Brain pericyte (primary cell): Measurements from ENCODE around the gene CCDC57.

Source experiments
- DNase-seq: peaks from one replicate; pipeline ENCODE4 v3.0.0-alpha.2; 2012; ENCODE audit warnings: low read depth, low spot score

Gene CCDC57

DNA sequence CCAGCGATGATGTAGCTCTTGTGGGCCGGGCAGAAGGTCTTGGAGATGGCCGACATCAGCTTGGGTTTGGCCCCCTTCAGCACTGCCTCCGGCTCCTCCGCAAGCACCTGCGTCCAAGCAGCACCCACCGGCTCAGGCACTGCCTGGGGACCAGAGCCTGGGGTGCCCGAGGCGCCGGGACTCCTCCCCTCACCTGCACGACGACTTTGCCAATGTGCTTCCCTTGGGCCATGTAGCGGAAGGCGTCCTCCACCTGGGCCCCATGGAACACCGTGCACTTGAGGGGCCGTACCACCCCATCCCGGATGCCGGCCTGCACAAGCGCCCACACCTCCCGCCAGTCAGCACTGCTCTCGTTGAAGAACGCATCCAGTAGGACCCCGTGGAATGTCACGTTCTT is 129.6 kb downstream of the CCDC57 start:
- DNase-seq, result no peak

DNA sequence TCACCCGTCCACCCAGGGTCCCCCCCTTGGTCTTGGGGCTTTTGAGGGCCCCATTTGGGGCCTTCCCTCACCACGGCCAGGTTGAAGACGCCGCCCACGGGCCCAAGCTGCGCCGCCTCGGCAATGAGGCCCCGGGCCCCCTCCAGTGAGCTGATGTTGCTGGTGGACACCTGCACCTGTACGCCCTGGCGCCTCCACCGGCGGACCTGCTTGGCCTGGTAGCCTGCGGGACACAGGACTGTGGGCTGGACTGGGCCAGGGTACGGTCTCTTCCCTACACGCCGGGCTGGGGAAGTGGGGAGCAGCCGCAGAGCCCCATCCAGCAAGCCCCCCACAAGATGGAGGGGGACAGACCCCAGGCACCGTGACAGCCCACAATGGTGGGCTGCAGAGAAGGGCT is 130.2 kb downstream of the CCDC57 start:
- no peak for DNase-seq

DNA sequence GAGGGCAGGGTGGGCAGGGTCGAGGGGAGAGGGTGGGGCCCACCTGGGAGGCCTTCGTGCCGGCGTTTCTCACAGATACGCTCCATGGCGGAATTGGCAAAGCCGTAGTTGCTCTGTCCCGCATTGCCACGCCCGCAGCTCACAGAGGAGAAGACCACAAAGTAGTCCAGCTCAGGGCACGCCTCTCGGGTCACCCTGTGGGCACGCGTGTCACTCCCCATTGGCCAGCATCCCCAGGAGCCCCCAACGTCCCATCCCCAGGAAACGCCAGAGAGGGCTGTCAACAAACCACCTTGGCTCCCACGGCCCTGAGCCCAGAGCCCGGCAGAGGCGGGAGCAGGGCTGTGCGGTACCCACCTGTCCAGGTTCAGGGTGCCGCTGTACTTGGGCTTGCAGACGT is 130.7 kb downstream of the CCDC57 start:
- no peak for DNase-seq

DNA sequence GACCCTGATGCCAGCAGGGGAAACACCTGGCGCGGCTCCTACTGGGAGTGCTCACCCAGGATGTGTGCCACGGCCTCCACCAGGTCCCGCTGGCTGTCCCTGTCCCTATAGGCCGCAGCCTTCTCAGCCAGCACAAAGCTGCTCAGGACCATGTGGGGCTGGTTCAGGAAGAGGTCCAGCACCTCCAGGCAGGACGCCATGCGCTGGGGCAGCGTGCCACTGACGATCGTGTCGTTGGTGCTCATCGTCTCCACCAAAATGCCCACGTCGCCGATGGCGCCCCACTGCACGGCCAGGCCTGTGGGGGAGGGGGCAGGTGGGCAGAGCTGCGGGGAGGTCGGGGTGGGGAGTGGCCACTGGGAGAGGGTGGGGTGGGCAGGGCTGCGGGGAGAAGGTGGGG is 131.1 kb downstream of the CCDC57 start:
- DNase-seq, result no peak

DNA sequence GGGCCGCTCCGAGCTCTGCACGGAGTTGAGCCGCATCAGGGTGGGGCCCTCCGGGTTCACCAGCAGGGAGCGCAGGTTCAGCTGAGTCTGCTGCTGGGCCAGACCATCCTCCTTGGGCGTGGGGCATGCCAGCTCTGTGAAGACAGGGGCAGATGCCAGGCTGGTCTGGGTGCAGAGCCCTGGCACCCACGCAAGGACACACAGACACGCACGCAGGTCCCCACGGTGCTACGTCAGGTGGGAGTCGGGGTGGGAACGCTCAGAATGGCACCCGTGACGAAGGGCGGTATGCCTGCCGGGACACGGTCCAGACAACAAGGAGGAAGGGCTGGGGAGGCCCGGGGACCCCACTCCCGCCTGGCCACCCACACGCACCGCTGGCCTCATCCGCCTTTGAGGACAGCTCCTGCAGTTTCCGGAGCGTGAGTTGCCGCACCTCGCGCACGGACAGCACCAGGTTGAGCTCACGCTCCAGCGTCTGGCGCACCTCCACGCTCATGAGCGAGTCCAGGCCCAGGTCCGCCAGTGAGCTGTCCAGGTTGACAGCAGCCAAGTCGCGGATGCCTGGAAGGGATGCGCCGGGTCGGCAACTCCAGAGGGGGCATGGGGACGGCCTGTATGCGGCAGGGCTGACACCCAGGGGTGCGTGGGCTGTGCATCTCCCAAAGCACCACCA is 131.7 kb downstream of the CCDC57 start:
- DNase-seq, result no peak

DNA sequence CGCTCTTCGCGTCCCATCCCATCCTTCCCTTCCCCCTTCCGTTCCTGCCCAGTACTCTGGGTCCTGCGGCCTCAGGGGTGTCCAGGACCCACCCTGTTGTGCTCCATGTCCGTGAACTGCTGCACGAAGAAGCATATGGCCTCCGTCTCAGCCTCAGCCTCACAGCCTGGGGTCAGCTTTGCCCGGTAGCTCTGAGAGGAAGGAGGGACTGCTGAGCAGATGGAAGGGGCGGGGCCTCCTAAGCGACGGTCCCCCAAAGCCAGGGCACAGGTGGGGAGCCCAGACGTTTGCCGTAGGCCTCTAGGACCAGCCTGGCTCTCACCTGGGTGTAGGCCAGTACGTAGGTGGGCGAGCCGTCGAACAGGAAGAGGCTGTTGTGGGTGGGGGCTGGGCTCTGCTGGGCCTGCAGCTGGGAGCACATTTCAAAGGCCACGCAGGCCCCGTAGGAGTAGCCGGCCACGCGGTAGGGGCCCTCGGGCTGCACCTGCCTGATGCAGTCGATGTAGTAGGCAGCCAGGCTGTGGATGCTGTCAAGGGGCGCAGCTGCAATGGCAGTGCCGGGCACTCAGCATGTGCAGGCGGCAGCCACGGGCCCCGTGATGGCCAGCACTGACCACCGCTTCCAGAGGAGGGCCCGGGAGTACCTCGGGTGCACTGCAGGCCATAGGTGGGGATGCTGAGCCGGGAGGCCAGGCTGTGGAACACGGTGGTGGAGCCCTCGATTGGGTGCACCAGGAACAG is 132.4 kb downstream of the CCDC57 start:
- DNase-seq, result no peak

DNA sequence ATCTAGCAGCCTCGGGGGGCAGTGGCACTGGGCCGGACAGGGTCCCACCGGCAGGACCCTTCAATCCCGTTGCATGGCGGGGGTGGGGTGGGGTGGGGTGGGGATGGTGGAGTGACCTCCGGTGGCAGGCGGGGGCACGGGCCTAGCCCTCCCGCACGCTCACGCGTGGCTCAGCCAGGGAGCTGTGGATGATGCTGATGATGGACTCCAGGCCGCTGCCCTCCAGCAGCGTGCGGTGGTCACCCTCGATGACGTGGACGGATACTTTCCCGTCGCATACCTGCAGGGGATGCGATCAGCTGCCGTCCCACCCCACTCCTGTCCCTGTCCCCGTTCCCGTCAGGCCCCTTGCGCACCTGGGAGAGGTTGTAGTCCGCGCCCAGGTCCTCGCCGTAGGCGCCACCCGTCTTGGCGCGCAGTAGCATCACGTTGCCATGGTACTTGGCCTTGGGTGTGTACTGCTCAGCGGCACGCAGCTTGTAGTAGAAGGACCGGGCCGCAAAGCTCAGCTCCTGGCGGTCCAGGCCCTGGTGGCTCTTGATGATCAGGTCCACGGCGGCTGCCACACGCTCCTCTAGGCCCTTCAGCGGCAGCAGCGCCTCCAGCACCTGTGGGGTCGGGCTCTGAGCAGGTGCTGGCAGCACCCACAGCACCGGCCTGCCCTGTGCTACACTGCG is 133.5 kb downstream of the CCDC57 start:
- no peak for DNase-seq

DNA sequence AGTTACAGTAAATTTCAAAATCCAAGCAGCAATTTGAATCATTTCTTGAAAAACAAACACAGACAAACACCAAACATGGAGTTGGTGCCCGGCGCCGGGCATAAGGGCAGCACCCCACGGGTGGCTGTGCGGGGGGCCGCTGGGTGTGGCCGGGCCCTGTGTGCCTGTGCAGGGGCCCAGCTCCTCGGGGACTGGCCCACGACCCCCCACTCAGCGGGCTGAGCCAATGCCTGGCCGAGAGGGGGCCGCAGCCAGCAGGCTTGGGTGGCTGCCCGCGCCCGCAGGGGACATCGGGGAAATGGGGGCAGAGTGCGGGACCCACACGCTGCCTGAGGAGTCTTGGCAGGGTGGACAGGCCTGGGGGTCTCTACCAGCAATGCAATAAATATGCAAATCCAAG is 134.2 kb downstream of the CCDC57 start:
- no peak for DNase-seq

DNA sequence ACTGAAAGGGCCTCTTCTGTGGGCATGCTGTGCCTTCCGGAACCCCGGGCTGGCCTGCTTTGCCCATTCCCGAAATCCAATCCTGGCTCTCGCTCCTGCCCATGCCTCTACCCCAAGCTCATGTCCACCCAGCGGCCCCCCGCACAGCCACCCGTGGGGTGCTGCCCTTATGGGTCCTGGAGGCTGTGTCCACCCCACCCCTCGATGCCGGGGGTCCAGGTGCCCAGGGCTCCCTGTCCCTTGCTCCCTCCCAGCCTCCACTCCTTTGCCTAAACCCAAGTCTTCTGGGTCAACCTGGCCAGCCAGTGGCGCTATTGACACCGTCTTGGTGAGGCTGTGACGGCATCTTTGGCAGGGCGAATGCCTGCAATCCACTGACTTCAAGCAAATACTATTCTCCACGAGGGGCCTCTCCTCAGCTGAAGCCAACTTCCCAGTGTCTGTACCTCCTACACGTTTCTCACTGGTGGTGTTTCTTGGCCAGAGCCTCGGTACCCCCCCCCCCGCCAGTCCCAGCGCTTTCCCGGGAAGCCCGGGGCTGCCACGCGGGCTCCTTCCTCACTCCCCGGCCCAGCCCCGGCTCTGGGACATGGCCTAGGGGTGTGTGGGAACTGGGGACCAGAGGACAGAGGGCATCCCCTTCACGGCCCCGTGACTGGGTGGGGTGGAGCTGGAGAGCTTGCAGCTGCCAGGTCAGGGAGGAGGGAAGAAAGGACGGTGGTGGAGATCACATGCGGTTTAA is 134.9 kb downstream of the CCDC57 start:
- no peak for DNase-seq

DNA sequence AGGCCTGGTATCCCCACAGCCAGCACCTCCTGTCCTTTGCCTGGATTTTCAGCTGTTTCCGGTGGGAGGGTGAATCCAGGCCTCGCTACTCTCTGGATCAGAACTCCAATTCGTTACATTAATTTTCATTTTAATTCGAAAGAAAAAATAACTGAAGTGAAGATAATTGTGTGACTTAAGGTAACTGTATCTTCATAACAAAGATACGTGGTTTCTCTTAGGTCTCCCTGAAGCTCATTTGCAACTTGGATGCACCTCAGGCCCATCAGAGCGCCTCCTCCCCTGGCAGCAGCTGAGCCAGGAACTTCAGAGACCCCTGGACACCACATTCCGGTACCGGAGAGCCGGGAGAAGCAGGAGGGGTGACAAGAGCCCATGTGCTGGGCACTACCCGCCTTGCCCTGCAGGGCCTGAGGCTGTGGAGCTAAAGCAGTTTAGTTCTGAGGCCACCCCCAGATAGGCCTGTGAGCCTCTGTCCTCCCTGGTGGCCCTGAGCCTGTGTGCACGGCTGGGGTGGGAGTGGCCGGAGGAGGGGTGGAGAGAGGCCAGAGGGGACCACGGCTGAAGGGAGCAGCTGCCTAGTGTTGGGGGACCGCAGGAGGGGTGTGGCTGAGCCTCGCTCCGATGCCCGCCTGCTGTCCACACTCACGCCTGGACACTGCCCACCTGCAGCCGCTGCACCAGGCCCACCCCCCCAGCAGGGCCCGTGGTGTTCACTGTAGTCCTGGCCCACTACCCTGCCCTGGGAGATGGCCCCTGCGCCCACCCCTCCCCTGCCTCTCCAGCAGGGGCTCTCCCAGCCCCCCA is 135.7 kb downstream of the CCDC57 start:
- no peak for DNase-seq

DNA sequence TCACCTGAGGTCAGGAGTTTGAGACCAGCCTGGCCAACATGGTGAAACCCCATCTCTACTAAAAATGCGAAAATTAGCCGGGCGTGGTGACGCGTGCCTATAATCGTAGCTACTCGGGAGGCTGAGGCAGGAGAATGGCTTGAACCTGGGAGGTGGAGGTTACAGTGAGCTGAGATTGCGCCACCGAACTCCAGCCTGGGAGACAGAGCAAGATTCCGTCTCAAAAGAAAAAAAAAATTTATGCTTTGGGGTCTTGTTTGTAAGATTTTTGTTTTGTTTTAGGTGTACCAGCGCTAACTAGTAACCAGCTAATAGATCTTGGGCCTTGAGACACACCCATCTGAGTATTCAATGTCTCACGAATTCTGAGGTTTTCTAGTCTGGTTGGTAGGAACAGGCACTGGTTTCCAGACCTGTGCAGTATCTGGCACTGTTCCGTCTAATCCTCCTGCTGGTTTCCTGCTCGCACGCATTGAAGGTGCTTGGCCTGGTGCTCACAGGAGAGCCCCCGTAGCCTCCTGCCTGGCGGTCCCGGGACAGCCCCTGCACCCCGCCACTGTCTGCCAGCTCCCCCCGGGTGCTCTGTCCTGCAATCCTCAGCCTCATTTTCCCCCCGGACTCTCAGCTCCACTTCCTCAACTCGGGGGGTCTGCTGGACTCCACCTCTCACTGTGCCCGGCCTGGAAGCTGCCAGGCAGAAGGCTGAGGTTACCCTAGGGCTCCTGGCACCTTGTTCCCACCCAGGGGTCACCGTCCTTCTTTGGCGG is 136.4 kb downstream of the CCDC57 start:
- DNase-seq, result no peak

DNA sequence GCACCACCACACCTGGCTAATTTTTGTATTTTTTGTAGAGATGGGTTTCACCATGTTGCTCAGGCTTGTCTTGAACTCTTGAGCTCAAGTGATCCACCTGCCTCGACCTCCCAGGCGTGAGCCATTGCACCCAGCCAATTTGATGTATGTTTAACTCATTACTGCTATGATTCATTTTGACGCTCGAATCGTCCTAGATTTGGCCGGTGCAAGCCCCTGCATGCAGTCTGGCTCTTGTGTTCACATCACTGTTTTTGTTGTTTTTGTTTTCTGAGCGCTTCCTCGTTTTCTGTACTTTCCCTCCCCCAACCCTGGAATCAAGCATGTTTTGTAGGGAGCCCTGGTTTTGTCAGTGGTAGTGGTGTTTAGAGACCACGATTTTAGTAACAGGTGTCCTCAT is 139.2 kb downstream of the CCDC57 start:
- DNase-seq, result no peak

DNA sequence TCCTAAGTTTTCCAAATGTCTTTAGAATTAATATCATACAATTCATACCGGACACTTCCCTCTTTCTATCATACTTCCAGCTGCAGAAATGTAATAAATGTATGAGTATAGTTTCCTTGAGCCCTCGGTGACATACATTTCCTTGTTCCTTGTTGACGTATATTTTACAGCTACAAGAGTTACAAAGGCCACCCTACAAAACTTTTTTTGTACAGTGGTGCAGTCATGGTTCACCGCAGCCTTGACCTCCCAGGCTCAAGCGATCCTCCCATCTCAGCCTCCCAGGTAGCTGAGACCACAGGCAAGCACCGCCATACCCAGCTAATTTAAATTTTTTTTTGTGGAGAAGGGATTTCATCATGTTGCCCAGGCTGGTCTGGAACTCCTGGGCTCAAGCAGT is 139.8 kb downstream of the CCDC57 start:
- no peak for DNase-seq

DNA sequence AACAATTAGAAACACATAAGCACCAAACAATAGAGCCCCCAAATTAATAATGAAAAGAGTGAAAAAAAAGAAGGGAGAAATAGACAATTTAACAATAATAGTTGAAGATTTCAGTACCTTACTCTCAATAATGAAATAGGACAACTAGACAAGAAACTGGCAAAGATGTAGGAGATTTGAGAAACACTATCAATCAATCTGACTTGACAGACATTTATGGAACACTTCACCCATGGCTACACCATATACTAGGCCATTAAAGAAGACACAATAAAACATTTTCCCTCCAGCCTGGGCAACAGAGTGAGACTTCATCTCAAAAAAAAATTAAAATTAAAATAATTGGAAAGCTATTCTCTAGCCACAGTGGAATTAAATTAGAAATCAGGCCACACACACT is 142.0 kb downstream of the CCDC57 start:
- no peak for DNase-seq

DNA sequence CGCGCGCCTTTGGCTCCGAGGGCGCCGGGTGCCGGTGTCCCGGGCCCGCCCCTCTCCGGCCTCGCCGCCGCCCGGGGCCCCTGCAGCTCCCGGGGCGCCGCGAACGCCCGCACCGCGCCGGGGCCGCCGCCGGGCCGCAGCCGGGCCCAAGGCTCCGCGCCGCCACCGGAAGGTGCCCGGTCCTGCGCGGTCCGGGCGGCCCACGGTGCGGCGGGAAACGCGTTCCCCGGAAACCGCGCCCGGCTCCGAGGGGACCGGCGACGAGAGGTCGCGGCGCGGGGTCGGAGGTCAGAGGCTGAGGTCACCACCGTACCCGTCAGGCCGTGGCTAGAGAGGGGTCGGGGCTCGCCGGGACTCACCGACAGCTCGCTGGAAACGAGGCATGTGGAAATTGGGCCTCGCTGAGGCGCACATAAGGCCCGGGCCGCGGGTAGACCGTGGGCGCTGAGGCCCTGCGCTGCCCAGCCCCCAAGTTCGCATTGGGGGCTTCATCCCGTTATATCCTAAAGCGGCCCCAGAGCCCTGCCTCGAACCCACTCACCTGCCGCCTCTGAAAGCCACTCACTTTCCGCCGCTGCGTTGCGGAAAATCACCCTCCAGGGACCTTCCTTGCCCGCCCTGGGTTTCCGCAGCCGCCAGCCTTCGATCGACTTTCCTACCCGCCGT is 146.9 kb downstream of the CCDC57 start, which contains the start of gene DUS1L:
Gene DUS1L (minus strand): TSS at position 167 of the 666 bp plus-strand sequence. CDS start 745 bp downstream, outside the sequence.
- peak; percentile 42 for DNase-seq

DNA sequence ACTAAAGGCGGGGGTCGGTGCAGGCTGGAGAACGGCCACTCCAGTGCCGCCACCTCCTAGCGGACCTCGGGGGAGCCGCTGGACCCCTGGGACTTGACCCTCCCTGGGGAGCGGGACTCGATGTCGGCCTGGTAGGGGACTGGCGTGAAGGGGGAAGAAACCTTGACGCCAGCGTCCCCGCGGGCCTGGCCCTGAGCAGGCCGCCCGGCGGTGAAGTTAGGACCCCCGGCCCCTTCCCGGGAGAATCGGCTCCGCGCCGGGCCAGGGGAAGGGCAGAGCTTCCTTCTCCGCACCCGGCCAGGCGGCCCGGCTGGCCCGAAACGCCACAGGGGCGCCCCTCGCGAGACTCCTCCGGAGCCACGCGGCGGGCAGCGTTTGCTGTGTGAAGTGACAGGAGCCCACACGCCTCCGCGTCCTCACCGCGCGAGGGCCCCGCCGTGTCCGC is 147.4 kb downstream of the CCDC57 start:
- DNase-seq, result no peak

DNA sequence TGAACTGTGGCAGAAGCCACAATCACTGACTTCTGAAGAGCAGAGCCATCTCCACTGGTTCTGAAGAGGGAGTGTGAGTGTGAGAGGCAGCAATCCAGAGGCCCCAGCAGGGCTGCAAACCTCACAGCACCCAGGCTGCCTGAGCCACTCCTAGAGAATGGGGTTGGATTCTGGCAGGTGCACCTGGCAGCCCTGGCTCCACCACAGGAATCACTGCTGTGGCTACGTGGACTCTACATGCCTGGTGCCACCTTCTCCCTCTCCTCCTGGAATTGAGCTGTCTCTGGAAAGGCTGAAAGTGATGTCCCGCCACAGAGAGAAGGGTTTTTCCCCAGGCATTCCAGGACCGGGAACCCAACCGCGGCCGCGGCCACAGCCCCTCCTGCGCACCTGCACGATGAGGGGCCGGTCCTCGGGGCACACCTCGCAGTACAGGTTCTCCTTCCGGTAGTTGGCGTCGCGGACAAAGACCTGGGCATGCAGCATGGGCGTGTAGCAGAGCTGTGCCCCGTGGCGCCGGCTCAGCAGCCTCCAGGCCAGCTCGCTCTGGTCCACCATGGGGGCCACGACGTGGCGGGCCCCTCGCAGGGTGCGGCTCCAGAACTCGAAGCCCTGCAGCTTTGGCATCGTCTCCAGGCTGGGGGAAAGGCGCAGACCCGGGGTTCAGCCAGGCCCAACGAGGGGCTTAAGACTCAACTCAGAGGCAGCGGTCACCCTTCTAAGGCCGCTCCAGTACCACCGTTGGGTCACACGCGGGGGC is 148.0 kb downstream of the CCDC57 start:
- no peak for DNase-seq

DNA sequence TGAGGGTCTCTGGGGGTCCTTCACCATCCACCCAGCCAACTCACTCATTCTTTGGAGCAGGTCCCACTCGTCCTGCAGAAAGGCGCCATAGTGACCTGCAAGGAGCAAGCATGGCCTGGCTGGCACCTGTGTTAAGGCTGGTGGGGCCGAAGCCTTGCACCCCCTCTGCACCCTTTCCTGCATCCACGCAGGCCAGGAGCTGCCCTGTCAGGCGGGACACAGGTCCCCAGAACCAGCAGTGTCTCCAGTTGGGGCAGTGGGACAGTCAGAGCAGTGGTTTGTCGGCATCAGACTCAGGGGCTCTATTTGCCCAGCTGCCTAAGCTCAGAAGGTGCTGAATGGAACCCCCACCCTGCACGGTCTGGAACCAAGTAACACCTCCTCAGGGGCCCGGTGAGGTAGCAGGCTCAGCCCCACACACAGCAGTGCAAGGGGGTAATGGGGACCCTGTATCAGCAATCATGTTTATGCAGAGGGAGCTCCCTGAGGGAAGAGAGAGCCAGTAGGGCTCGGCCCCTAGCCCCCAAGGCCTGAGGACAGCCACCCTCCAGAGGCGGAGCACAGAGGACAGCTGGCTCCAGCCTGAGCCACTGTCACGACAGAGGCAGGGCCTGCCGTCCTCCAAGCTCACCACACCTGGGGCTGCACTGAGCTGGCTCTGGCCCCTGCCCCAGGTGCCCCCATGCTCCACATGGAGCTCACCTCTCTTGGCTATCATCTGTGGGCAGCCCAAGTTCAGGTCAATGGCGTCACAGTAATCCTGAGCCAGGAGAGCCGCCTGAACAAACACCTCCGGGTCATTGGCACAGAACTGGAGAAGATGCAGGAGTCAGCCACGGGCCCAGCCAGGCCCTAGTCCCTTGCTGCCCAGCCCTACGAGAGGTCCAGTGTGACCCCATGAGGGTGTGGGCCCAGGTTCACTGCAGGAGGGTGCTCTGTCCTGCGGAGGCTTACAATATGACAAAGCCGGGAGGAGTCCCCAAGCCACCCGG is 148.9 kb downstream of the CCDC57 start:
- no peak for DNase-seq
